NCI-H2107 (cell line): ENCODE measurements around the gene B9D1.

Experiments
- DNase-seq: peaks from one replicate; lab custom pipeline; 2025; lab: John Stamatoyannopoulos, UW

Gene B9D1

GRCh38 chr17:19320876-19321275 is 41.6 kb downstream of the B9D1 start:
- DNase-seq, result no peak

GRCh38 chr17:19319771-19320505 is 42.6 kb downstream of the B9D1 start:
- no peak for DNase-seq

- no peak for DNase-seq
Observed at GRCh38 chr17:19318611-19319010, 43.9 kb downstream of the B9D1 start.

GRCh38 chr17:19317359-19318095 is 45.0 kb downstream of the B9D1 start:
- no peak for DNase-seq

- DNase-seq, result no peak
Observed at GRCh38 chr17:19316761-19317358, 45.7 kb downstream of the B9D1 start.

GRCh38 chr17:19315104-19315503 is 47.4 kb downstream of the B9D1 start:
- no peak for DNase-seq

GRCh38 chr17:19313746-19314651 is 48.5 kb downstream of the B9D1 start:
- DNase-seq, result no peak

- DNase-seq, result no peak
Observed at GRCh38 chr17:19313066-19313745, 49.3 kb downstream of the B9D1 start.

- no peak for DNase-seq
Observed at GRCh38 chr17:19312406-19312805, 50.1 kb downstream of the B9D1 start.

- no peak for DNase-seq
Observed at GRCh38 chr17:19311421-19312215, 50.9 kb downstream of the B9D1 start.

GRCh38 chr17:19311016-19311415 is 51.5 kb downstream of the B9D1 start:
- no peak for DNase-seq

GRCh38 chr17:19310151-19310550 is 52.4 kb downstream of the B9D1 start:
- DNase-seq, result no peak

GRCh38 chr17:19309701-19310100 is 52.8 kb downstream of the B9D1 start:
- no peak for DNase-seq

- no peak for DNase-seq
Observed at GRCh38 chr17:19308398-19308797, 54.1 kb downstream of the B9D1 start.

GRCh38 chr17:19307521-19307920 is 55.0 kb downstream of the B9D1 start:
- DNase-seq, result no peak

- no peak for DNase-seq
Observed at GRCh38 chr17:19306160-19307111, 56.1 kb downstream of the B9D1 start.

- no peak for DNase-seq
Observed at GRCh38 chr17:19305761-19306159, 56.8 kb downstream of the B9D1 start.

GRCh38 chr17:19305256-19305655 is 57.3 kb downstream of the B9D1 start:
- DNase-seq, result no peak

- DNase-seq, result no peak
Observed at GRCh38 chr17:19304751-19305150, 57.8 kb downstream of the B9D1 start.

GRCh38 chr17:19304209-19304608 is 58.3 kb downstream of the B9D1 start:
- no peak for DNase-seq
